Stimulated activated CD4-positive, alpha-beta T cell treated with anti-CD3 and anti-CD28 coated beads, Interleukin-15, amount 100 ng/mL, for 1 hour (primary cell): ENCODE data around the gene PI4K2A.

Experiments used
- DNase-seq, 2 donors: peaks; one replicate each; pipeline ENCODE4 v3.0.0-alpha.2; 2020; ENCODE audit warnings: low read depth in 1 of 2, low spot score in 1 of 2

Gene PI4K2A

DNA sequence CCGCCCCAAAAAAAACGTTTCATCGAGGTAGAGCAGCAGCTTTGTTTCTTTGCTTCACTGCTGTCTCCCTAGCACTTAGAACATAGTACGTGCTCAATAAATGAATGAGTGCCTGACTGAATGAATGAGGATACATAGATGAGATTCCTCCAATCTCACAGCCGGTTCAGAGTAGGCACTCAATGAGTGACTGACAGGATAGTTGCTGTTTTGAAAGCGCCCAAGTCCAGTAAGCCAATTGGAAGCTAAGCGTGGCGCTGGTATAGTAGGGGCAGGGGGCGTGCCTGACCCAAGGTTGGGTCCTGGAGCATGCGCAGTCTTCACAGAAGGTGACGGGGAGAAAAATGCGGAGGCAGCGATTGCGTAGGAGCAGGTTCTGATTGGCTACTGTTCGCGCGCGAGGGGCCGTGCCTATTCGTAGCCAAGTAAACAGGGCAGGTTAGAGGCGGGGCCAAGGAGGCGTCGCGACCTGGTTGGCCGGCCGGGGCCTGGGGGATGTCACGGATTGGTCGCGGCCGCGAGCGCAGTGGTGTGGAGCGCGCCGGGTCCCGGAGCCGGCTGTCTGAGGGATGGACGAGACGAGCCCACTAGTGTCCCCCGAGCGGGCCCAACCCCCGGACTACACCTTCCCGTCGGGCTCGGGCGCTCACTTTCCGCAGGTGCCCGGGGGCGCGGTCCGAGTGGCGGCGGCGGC lies at the start of gene PI4K2A:
Gene PI4K2A (plus strand): TSS at position 498 of the 694 bp plus-strand sequence. CDS start 72 bp downstream, at position 570.
- peak; percentile 95 to 96 for DNase-seq

DNA sequence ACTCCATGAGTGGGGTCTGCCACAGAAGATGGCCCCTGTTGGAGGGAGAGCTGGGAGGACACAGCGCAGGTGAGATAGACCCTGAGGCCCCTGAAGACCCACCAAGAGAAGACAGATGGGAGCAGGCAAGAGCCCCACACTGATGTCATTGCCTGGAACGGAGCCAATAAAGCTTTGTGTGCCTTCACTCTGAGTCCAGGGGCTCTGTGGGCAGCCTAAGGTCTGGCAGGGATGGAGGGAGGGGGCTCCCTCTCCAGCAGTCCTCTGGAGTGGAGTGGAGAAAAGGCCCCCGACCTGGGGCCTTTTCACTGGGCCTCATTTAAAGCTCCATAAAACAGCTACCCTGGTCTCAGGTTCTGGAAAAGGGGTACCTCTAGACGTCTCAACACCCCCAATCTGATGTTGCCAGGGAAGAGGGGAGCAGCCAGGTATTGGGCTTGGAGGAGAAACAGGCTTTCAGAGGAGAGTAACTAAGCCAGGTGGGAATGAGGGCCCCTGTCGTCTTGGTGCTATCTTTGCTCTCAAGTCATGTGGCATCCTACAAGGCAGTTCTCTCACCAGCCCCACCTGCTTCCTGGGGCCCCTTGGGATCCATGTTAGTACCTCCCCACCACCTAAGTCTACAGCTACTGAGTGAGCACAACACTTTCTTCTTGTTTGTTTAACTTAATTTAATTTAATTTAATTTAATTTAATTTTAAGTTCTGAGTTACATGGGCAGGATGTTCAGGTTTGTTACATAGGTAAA lies 49.5 kb upstream of the PI4K2A start:
- DNase-seq = no peak

DNA sequence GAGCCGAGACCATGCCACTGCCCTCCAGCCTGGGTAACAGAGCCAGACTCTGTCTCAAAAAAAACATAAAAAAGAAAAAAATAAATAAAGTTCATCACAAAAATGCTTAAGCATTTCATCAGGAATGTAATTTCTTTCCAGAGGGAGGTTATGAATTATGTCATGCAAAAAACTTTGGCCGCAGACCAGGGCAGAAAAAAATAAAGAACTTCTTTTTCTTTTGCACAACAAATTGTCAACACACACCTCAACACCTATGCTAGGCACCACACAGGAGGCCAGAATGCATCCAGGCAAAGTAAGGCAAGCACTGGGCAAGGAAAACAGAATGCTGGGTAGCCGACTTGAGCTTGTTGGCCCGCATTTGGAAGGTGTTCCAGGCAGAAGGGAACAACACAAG lies 47.0 kb upstream of the PI4K2A start:
- no peak for DNase-seq

DNA sequence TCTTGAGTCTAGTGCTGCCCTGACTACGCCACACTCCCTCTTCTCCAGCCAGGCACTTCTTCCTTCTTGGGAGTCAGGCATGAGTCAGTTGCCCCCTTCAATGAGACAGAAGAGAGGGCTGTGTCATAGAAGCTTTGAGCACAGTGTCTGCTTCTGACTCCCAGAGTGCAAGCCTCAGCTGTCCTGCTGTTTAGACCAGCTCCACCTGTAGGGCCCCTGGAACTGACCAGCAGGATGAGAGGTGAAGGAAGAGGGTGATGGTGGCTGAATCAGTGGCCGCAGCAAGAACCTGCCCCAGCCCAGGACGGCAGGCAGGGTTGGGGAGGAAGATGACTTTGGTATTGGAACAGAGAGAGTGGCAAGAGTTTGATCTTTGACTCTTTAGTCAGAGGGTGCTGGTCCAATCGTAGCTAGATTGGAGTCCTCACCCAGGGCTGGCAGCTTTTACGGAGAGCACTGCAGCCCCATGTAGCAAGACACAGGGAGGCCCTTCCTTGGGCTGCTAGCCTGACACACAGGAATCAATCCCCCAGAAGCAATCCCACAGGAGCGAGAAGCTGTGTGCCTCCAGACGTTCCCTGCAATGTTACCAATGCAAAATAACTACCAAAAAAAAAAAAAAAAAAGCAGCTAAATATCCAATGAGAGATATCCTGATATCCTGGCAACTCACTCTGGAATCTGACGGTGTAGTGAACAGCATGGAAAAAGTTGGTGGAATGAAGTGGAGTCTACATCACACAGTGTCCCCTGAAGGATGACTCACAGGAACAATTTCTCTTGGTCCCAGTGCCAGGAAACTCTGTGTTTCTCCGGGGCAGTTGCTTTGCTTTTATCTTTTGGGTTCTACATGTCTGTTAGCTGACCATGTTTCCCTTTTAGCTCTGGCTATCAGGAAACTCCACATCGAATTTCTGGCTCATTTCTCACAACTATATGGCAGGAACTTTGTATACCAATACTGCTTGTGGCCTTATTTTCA lies 44.1 kb upstream of the PI4K2A start:
- no peak for DNase-seq

DNA sequence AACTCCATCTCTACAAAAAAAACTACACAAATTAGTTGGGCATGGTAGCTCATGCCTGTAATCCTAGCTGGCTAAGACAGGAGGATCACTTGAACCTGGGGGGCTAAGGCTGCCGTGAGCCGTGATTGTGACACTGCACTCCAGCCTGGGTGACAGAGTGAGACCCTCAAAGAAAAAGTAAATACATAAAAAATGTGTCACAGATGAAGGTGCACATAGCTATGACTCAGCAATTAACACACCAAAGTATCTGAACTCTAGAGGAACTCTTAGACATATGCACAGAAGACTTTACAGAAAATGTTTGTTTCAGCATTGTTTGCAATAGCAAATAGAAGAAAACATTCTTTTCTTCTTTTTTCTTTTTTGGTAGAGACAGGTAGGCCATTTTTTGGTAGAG lies 42.7 kb upstream of the PI4K2A start:
- no peak for DNase-seq

DNA sequence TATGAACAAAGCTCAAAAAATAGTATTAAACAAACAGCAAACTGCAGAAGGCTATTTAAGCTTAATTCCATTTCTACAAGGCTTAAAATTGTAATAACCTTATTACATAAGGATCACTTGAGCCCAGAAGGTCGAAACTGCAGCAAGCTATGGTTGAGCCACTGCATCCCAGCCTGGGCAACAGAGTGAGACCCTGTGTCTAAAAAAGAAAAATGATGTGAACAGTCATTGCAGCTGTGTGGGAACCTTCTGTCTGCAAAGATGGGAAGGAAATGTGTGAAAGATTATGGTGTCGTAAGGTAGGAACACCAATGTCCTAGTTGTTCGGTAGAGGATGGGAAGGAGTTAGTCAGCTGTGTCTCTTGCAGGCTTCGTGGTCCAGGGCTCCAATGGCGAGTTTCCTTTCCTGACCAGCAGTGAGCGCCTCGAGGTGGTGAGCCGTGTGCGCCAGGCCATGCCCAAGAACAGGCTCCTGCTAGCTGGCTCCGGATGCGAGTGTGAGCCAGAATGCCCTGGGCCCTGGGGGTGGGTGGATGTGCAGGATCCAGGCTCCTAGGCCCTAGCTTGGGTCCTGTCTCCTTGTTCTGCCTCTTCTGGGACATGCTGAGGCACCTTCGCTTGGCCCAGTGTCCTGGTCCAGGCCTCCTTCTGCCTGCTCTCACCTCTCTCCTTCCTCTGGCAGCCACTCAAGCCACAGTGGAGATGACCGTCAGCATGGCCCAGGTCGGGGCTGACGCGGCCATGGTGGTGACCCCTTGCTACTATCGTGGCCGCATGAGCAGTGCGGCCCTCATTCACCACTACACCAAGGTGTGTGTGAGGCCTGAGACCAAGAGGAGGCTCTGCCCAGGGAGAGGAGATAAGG lies 41.8 kb upstream of the PI4K2A start:
- no peak for DNase-seq

DNA sequence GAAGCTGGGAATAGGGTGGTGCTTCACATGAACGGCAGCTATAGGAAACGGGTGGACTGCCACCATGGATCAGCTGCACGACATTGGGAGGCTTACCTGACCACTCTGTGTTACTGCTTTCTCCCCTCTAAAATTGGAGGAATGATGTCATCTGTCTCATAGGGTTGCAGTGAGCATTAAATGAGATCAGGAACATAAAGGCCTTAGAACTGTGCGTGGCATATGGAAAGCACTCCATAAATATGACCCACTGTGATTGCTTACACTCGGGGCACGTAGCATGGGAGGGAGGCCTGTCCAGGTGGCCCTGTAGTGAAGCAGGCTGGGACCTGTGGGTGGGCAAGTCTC lies 41.2 kb upstream of the PI4K2A start:
- no peak for DNase-seq

DNA sequence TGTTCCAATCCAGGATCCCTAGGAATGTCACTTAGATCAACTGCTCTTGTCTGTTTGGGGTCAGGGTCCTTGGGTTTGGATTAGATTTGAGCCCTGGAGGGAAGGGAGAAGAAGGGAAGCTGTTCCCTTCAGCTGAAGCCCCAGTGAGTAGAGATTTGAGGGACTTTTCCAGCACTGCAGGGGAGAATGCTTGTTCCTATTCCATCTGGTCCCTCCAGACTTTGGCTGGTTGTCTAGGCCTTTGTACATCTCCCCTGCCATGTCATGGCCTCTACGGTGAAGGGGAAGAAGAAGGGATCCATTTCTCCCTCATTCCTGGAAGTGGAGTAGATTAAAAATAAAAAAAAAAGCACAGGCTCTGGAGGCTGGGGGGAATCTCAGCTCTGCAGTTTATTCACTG lies 39.9 kb upstream of the PI4K2A start:
- no peak for DNase-seq

DNA sequence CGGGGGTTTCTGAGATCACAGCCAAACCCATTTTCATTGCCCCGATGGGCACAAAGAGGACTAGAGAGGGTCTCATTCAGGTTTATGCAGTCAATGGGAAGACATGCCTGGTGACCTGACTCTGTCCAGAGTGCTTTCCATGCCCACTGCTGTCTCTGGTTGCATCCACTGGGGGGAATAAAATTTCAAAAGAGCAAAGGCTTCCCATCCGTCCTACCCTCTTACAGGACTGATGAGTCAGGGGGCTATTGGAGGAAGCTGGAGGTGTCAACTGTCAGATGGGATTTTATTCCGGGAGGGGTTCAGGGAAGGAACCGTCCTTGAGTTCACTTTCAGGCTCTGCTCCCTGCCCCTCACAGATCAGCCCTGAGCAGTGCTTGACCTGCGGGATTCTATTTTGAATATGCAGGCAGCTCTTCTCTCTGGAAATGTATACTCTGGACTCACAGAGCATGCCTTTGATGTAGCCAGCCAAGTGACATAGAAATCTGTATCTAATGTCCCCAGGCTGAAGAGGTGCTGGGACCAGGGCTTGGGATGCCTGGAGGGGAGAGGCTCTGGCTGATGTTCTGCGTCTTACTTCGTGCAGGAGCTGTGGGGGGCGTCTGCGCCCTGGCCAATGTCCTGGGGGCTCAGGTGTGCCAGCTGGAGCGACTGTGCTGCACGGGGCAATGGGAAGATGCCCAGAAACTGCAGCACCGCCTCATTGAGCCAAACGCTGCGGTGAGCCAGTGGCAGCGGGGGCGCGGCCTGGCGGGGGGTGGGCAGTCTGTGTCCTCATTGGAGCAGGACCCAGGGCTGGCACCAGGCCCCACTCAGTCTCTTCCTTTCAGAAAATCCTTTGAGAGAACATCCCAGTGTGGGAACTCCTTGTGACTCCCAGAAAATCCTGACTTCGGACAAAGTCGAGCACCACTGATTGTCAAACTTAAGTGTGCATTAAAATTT lies 38.9 kb upstream of the PI4K2A start:
- no peak for DNase-seq

DNA sequence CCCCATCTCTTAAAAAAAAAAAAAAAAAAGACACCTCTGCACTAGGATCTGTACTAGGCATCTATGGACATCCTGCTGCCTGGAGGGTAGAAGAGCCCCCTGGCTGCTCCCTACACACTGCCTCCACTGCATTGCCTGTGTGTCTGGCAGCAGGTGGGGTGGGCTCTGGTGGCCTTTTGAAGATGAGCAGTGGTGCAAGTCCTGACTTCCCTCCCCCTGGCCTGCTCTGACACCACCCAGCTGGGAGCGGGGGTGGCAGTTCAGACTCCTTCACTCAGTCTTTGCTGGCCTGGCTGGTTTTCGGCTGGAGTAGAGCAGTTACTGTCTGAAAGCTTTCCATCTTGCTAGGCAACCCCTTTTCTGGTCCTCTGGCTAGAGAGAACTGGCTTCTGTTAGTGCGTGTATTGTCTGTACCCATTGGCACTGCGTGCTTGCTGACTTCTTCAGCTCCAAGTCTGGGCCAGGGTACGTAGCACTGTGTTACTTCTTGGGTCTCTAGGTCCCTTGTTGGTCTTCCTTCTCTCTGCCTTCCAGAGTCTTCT lies 33.3 kb upstream of the PI4K2A start:
- no peak for DNase-seq

DNA sequence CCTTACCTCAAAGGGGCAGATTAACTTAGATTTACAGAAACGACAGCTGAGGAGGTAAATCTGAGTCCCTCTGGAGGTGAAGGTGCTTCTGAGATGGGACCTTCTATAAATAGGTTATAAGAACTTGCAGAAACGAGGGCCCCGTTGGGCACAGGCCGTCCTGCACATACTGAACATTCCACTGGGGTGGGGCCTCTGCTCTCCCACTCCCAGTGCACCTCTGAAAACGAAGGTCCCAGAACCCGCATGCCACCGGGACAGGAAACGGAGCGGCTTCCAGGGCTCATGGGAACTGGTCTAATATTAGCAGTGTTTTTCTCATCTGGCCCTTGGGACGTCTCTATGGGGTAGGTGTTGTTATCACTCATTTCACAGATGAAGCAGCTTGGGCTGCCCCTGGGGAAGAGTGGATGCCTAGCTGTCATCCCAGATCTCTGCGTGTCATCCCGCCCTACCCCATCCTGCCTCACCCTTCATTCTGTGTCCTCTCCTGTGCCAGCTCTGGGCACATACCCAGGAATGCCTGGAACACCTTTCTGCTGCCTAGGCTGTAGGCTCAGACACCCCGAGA lies 31.4 kb upstream of the PI4K2A start:
- no peak for DNase-seq

DNA sequence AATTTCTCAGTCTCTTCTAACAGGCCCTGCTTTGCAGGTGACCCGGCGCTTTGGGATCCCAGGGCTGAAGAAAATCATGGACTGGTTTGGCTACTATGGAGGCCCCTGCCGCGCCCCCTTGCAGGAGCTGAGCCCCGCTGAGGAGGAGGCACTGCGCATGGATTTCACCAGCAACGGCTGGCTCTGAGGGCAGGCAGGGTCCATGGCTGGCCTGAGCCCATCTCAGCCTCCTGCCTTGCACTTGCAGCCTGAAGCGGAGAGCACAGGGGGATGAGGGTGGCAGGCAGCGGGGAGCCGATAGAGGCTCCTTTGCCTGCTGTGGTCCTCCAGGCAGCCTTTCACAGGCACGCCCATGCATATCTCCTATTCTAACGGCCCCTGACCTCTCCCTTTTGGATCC lies 29.0 kb upstream of the PI4K2A start:
- DNase-seq = no peak

DNA sequence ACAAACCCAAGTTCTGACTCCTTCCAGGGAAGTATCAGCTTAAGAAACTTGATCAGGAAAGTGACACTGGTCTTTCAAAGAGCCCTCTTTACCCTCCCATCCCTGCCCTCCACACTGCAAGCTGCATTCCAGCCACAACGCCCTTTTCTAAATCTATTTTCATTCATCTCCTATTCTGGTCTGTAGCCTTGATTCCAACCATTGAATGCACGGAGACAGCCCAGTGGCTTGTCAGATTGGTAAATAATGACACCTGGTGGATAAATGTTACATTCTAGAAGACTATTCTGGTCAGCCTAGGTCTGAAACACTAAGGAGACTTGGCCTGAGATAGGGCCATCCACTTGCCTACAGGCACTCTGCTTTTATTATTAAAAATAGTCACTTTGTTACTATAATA lies 28.1 kb upstream of the PI4K2A start:
- DNase-seq = no peak

DNA sequence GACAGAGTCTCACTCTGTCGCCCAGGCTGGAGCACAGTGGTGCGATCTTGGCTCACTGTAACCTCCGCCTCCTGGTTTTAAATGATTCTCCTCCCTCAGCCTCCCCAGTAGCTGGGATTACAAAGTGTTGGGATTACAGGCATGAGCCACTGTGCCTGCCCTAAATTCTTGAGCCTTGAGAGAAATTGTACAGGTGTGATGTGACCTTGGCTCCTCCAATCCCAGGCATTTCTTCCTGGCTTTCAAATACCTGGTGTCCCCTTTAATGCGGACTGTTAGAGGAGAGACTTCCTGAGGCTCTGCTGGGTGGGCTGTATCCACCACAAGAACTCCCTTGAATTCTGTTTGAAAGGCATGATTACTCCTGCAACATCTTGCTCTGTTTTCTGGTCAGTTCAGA lies 22.2 kb upstream of the PI4K2A start:
- no peak for DNase-seq

DNA sequence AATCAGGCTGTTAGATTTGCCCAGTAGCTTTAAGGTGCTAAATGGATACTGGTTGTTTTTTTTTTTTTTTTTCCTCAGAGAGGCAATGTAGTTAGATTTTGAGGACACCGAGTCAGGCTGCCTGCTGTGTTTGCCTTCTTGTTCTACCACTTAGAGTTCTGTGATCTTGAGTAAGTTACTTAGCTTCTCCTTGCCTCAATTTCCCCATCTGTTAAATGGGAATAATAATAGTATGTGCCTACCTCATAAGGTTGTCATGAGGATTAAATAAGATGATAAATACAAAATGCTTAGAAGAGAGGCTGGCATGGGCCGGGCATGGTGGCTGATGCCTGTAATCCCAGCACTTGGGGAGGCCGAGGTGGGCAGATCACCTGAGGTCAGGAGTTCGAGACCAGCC lies 21.7 kb upstream of the PI4K2A start:
- DNase-seq = no peak

DNA sequence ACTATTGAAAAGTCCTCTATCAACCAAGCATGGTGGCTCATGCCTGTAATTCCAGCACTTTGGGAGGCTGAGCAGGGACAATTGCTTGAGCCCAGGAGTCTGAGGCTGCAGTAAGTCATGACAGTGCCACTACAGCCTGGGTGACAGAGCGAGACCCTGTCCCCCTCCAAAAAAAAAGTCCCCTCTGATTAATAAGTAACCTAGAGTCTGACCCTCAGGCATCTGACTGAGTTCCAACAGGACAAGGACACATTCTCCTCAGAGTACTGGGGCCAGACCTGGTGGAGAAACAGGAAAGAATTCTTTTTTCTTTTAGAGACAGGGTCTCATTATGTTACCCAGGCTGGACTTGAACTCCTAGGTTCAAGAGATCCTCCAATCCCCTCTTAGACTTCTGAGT lies 17.2 kb upstream of the PI4K2A start:
- DNase-seq = no peak

DNA sequence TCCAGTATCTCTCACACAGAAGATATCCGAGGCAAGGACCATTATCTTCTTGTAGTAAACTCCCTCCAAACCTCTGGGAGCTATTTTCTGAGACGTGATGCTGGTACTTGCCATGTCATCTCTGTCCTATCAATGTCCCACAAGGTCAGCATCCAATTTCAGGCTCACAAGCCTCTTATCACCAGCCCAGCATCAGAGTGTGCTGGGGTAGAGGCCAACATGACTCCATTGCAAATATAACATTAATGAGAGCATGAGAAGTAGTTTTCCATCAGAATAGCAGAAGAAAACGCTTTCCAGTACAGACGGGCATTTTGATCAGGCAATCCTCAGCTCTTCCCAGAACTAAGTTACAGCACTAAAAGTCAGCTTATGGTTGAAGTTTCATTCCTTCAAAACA lies 12.7 kb upstream of the PI4K2A start:
- no peak for DNase-seq

DNA sequence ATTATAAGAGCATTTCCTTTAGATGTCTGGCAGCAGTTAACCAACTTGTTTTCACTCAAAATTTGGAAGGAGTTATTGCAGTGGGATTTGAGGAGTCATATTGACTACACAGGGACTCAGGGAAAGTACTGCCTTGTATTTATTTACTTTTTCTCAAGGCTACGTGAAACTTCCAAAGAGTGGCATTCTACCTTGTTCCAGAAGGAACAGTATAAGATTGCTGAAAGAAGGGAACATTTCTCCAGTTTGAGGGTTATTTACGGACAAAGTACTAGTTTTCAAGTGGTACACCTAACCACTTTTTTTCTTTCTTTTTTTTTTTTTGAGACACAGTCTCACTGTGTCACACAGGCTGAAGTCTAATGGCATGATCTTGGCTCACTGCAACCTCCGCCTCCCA lies 12.2 kb upstream of the PI4K2A start:
- no peak for DNase-seq

DNA sequence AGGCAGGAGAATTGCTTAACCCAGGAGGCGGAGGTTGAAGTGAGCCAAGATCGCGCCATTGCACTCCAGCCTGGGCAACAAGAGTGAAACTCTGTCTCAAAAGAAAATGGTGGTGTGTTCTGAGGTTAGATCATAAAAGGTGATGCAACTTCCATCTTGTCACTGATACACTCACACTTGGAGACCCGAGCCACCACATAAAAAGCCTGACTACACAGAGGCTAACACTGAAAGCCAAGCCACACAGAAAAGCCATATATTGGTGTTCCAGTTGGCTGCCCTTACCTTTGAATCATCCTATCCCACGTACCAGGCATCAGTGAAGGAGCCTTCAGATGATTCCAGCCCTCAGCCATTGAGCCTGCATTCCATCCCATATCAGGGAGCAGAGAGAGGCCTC lies 11.2 kb upstream of the PI4K2A start:
- DNase-seq = no peak
